Caco-2 (cell line): ENCODE measurements around the gene ITGB1BP1. TPM values are rescaled to one million over a fixed set of nuclear protein-coding genes. Genes with fewer than 3 reads are reported as not detected.

Source experiments
- Bru-seq: library from RNA; stranded (reverse); fragments of 400-500 nt; gene quantifications from one replicate; lab custom pipeline; 2021; lab: Mats Ljungman, UMichigan
- BruChase-seq, 2 experiments: library from RNA; stranded (reverse); fragments of 400-500 nt; gene quantifications; one replicate each; lab custom pipeline; 2021; lab: Mats Ljungman, UMichigan
- BruUV-seq: library from RNA; stranded (reverse); fragments of 400-500 nt; replicated peaks from 2 replicates; lab custom pipeline; 2021; lab: Mats Ljungman, UMichigan
- CTCF ChIA-PET: fragments of 300-600 bp; sonication (Branson Sonifier 250); formaldehyde crosslinking; loops from one replicate; lab custom pipeline; 2022; ENCODE audit warnings: antibody characterized with exemption; lab: Charles Lee
- POLR2A ChIA-PET: fragments of 300-600 bp; sonication (Branson Sonifier 250); formaldehyde crosslinking; loops from one replicate; lab custom pipeline; 2022; ENCODE audit warnings: antibody characterized with exemption; lab: Charles Lee
- DNase-seq, 2 experiments: peaks; one replicate each; pipeline versions ENCODE4 v3.0.0 to v3.0.0-alpha.2; 2020 to 2022
- H3K27me3 ChIP-seq: replicated peaks from 2 replicates; pipeline ENCODE4 v1.6.0; 2011; ENCODE audit warnings: low read length; ENCODE audit not compliant: control insufficient read depth, insufficient read depth
- H3K36me3 ChIP-seq: 2 replicates; pipeline ENCODE4 v1.5.1; 2011; ENCODE audit warnings: low read length; ENCODE audit not compliant: control insufficient read depth, insufficient read depth
- H3K4me1 ChIP-seq: fragments of 250-450 bp; sonication (Bioruptor Pico); 2 replicates; pipeline ENCODE4 v1.5.1; 2020; ENCODE audit warnings: mild to moderate bottlenecking
- H3K4me3 ChIP-seq: 2 replicates; pipeline ENCODE4 v1.5.1; 2011; ENCODE audit warnings: low read depth, mild to moderate bottlenecking, control low read depth, low read length
- H3K9me3 ChIP-seq: fragments of 250-450 bp; sonication (Bioruptor Pico); 2 replicates; pipeline ENCODE4 v1.5.1; 2020; ENCODE audit warnings: mild to moderate bottlenecking, moderate library complexity
- H3K27ac Mint-ChIP-seq: one replicate; pipeline ENCODE4 v1.8.0; 2022; ENCODE audit warnings: mixed read lengths; ENCODE audit not compliant: unreplicated experiment
- H3K27me3 Mint-ChIP-seq: one replicate; pipeline ENCODE4 v1.8.0; 2022; ENCODE audit warnings: mixed read lengths; ENCODE audit not compliant: insufficient read depth, unreplicated experiment
- H3K36me3 Mint-ChIP-seq: one replicate; pipeline ENCODE4 v1.8.0; 2022; ENCODE audit warnings: mild to moderate bottlenecking, mixed read lengths; ENCODE audit not compliant: insufficient read depth, unreplicated experiment
- H3K4me1 Mint-ChIP-seq: one replicate; pipeline ENCODE4 v1.8.0; 2022; ENCODE audit warnings: low read depth, mixed read lengths; ENCODE audit not compliant: unreplicated experiment
- H3K4me3 Mint-ChIP-seq: one replicate; pipeline ENCODE4 v1.8.0; 2022; ENCODE audit warnings: mild to moderate bottlenecking, moderate library complexity, mixed read lengths; ENCODE audit not compliant: unreplicated experiment
- H3K9me3 Mint-ChIP-seq: one replicate; pipeline ENCODE4 v1.8.0; 2022; ENCODE audit warnings: mixed read lengths; ENCODE audit not compliant: unreplicated experiment
- intact Hi-C: fragments of 100-400 bp; cut with micrococcal nuclease; formaldehyde crosslinking; loops from one replicate; pipeline ENCODE4 v1.10.0; 2022; ENCODE audit not compliant: unreplicated experiment
- long read RNA-seq: library from polyadenylated mRNA; stranded (forward); transcript quantifications from one replicate; pipeline ENCODE4 v2.0.0, GENCODE V29; 2022
- total RNA-seq: library from RNA; stranded (reverse); gene quantifications from 2 replicates; pipeline ENCODE4 v1.2.3, GENCODE V29; 2022
- TF ChIP-seq, protein P1 (sequence below), 2 experiments: fragments of 200-600 bp in 1 of 2; IDR thresholded peaks; 1 replicate in 1 of 2; 2 replicates in 1 of 2; pipeline versions ENCODE4 v1.5.1 to v1.8.0; 2011 to 2022; ENCODE audit warnings: antibody characterized with exemption in 1 of 2, control low read depth in 1 of 2, inconsistent platforms in 1 of 2, low read depth in 1 of 2, low read length in 1 of 2, mild to moderate bottlenecking in 1 of 2, moderate library complexity in 1 of 2; ENCODE audit not compliant: insufficient read depth in 1 of 2, severe bottlenecking in 1 of 2, unreplicated experiment in 1 of 2

The ITGB1BP1 gene
- total RNA-seq (82.4 and 107 TPM in 2 replicates), Bru-seq, nascent RNA (percentile 75 among the genes with signal in this experiment), BruChase-seq, experiment 1, labeled RNA remaining after a 2-hour chase (percentile 81 among the genes with signal in this experiment), BruChase-seq, experiment 2, labeled RNA remaining after a 6-hour chase (percentile 82 among the genes with signal in this experiment)
- long read RNA-seq, full-length matches to known transcripts = 80 of 134 reads
- long read RNA-seq, partial matches to known transcripts = 4 of 134 reads
- long read RNA-seq, other reads (novel, unspliced or antisense) = 50 of 134 reads

DNA sequence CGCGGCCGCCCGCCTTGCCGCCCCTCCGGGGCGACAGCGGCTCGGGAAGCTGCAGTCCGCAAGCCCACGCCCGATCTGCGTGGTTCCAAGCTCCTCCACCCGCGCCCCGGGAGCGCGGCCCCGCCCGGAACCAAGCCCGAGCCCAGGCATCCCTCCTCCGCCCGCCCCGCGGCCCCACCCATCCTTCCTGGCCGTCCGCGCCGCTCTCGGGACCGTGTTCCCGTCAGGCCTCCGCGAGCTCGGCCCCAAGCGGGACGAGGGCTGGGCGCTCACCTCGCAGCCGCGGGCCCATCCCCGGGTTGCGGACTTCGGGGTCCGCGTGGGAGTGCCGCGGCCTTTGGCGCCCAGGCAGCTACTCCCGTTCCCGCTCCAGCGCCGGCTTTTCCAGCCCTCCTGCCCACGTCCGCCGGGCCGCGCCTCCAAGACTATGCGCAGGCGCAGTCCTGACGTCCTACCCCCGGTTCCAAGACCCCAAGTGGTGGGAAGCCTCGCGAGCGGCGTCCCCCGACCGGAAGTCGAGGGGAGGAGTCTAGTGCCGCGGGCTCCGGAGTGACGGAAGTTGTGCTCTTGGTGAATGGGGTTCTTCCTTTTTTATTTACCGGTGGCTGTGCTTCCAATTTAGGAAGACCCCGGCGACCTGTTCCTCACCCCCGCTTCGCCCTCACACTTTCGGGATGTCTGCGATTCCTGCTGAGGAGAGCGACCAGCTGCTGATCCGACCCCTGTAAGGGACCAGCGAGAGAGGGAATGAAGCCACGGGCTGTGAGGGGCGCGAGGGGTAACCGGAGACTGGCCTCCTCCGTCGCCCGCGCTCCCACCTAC, at the start of gene ITGB1BP1, which contains the start of gene CPSF3:
ITGB1BP1 (minus strand) TSS at position 429 of the 822 bp plus-strand sequence. CDS start 4,831 bp downstream, outside the sequence.
CPSF3 (plus strand) TSS at position 555 of the 822 bp plus-strand sequence; CDS start at position 675, 120 bp downstream.
- intact Hi-C loops = loop anchor here (2.0 to 5.0 kb wide), 3 partner anchors 134 to 281 kb away; partner anchors contain the start of genes ADAM17 and ASAP2
- TF ChIP-seq, protein P1, sequence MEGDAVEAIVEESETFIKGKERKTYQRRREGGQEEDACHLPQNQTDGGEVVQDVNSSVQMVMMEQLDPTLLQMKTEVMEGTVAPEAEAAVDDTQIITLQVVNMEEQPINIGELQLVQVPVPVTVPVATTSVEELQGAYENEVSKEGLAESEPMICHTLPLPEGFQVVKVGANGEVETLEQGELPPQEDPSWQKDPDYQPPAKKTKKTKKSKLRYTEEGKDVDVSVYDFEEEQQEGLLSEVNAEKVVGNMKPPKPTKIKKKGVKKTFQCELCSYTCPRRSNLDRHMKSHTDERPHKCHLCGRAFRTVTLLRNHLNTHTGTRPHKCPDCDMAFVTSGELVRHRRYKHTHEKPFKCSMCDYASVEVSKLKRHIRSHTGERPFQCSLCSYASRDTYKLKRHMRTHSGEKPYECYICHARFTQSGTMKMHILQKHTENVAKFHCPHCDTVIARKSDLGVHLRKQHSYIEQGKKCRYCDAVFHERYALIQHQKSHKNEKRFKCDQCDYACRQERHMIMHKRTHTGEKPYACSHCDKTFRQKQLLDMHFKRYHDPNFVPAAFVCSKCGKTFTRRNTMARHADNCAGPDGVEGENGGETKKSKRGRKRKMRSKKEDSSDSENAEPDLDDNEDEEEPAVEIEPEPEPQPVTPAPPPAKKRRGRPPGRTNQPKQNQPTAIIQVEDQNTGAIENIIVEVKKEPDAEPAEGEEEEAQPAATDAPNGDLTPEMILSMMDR (IDR thresholded peaks at IDR 0.05; ENCODE audit: insufficient read depth in 1 of 2, low read depth in 1 of 2, low read length in 1 of 2, severe bottlenecking in 1 of 2, unreplicated experiment in 1 of 2) = no peak
- CTCF ChIA-PET = interaction anchor here (0.6 to 1.0 kb wide), 6 partner anchors 42 to 285 kb away, joined by 3 to 5 read pairs (median 3); no protein-coding TSS in a partner anchor
- Mint-ChIP-seq H3K9me3 (no peaks in the 10 kb centered on the region), H3K27me3 (no peaks in the 10 kb centered on the region), H3K27ac (no peak within 1 kb of the TSS), H3K4me3 (no peak within 1 kb of the TSS), H3K36me3 (peaks cover 22% of the 10 kb centered on the region), H3K4me1 (peaks cover 18% of the 10 kb centered on the region)
- no peaks in the 10 kb centered on the region for H3K9me3 ChIP-seq
- peak within 1 kb of the TSS; percentile 89 for H3K4me3 ChIP-seq
- no TSS peak for BruUV-seq
- DNase-seq = peak; percentile 98 to 99
- peaks cover 9% of the 10 kb centered on the region for H3K4me1 ChIP-seq
- POLR2A ChIA-PET = interaction anchor here (0.6 kb wide), 1 partner anchor 231 kb away, joined by 6 read pairs; no protein-coding TSS in a partner anchor
- H3K36me3 ChIP-seq = no peaks in the 10 kb centered on the region; the same call in 1 of the 2 replicates
- no peaks in the 10 kb centered on the region for H3K27me3 ChIP-seq

- H3K4me3 Mint-ChIP-seq = no peak overlapping the region
- no peaks in the 10 kb centered on the region for H3K27me3 Mint-ChIP-seq
- no peak for DNase-seq
- BruUV-seq = no TSS peak
- POLR2A ChIA-PET = no interaction called here
- Histone ChIP-seq H3K9me3 (no peaks in the 10 kb centered on the region), H3K27me3 (no peaks in the 10 kb centered on the region), H3K36me3 (peaks cover 4% of the 10 kb centered on the region; the same call in 1 of the 2 replicates), H3K4me1 (no peaks in the 10 kb centered on the region), H3K4me3 (no peak overlapping the region)
- H3K27ac Mint-ChIP-seq = no peak overlapping the region
- intact Hi-C loops = no loop called here
- no peaks in the 10 kb centered on the region for H3K9me3 Mint-ChIP-seq
- TF ChIP-seq, protein P1 (IDR thresholded peaks at IDR 0.05; ENCODE audit: insufficient read depth in 1 of 2, low read depth in 1 of 2, low read length in 1 of 2, severe bottlenecking in 1 of 2, unreplicated experiment in 1 of 2) = no peak
- H3K4me1 Mint-ChIP-seq = no peaks in the 10 kb centered on the region
- H3K36me3 Mint-ChIP-seq = peaks cover 53% of the 10 kb centered on the region
- CTCF ChIA-PET = no interaction called here
Observed at GRCh38 chr2:9472511-9472910, 49.2 kb upstream of the ITGB1BP1 start.

- TF ChIP-seq, protein P1 (IDR thresholded peaks at IDR 0.05; ENCODE audit: insufficient read depth in 1 of 2, low read depth in 1 of 2, low read length in 1 of 2, severe bottlenecking in 1 of 2, unreplicated experiment in 1 of 2) = no peak
- H3K4me3 Mint-ChIP-seq = no peak overlapping the region
- ChIA-PET CTCF (no interaction called here), POLR2A (no interaction called here)
- Histone ChIP-seq H3K27me3 (no peaks in the 10 kb centered on the region), H3K4me1 (no peaks in the 10 kb centered on the region), H3K4me3 (no peak overlapping the region), H3K36me3 (peaks cover 2% of the 10 kb centered on the region), H3K9me3 (no peaks in the 10 kb centered on the region)
- peaks cover 58% of the 10 kb centered on the region for H3K36me3 Mint-ChIP-seq
- H3K27ac Mint-ChIP-seq = no peak overlapping the region
- H3K4me1 Mint-ChIP-seq = no peaks in the 10 kb centered on the region
- H3K27me3 Mint-ChIP-seq = no peaks in the 10 kb centered on the region
- intact Hi-C loops = no loop called here
- no TSS peak for BruUV-seq
- no peak for DNase-seq
- H3K9me3 Mint-ChIP-seq = no peaks in the 10 kb centered on the region
Observed at GRCh38 chr2:9471206-9471605, 47.9 kb upstream of the ITGB1BP1 start.
